Measurements from ENCODE around the gene EPB41L4B.
"Not testable (repeated sequence)": the region's sequence is repeated elsewhere in the genome, so short reads cannot be mapped to it uniquely, and the experiment has no call there.

Gene EPB41L4B

DNA sequence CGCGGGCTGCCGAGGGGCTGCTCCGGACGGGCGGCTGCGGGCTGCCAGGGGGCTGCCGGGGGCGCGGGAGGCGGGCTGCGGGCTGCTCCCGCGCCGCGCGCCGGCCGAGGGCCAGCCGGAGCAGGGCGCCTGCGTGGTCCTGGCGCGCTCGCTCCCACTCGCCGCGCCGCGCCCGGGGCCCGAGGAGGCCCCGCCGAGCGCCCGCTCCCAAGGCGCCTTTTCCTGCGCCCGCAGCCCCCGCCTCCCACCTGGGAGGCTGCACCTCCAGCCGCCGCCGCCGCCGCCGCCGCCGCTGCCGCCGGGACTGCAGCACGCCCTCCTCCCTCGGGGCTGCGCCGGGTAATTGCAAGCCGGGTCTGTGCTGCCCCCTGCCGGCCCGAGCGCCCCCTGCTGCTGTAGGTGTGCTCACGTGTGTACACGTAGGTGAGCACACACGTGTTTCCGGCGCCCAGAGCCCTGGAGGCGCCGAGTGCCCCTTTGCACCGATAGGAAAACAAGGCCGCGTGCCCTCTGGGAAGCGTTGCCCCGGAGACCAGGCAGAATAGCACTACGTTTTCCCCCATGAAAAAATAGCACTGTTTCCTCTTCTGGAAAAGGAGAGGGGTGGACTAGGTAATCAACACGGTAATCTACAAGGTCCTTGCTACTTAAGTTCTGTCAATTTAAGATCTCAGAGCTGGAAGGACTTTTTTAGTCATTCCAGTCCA is at the start of gene EPB41L4B:
Gene EPB41L4B (minus strand): TSS at position 318 of the 707 bp plus-strand sequence. CDS start 613 bp downstream, outside the sequence.
- ATAC-seq = peak; percentile 97
- DNase-seq = peak; percentile 94

- no peak for DNase-seq
- ATAC-seq = no peak
Observed at GRCh38 chr9:109369285-109369684, 48.4 kb upstream of the EPB41L4B start.

DNA sequence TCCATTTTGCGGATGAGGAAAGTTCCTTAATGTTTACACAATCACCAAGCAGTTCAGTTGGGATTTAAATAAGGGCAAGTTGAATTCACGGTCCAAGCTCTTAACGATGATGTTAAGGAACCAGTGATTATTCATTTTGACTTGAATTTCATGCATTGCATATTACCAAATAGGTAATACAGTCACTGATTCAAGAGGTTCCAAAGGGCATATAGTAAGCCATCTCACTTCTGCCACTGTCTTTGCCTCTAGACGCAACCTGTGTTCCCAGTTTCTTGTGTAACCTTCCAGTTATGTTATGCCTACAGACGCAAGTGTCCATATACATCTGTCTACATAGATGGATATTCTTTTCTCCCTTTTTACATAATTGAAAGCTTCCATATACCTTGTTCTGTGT is 39.9 kb upstream of the EPB41L4B start:
- no peak for ATAC-seq
- no peak for DNase-seq

- DNase-seq, ATAC-seq: not testable (repeated sequence)
Observed at GRCh38 chr9:109358968-109359603, 38.2 kb upstream of the EPB41L4B start.

GRCh38 chr9:109355564-109356297 is 34.9 kb upstream of the EPB41L4B start:
- ATAC-seq (no peak), DNase-seq (no peak)

DNA sequence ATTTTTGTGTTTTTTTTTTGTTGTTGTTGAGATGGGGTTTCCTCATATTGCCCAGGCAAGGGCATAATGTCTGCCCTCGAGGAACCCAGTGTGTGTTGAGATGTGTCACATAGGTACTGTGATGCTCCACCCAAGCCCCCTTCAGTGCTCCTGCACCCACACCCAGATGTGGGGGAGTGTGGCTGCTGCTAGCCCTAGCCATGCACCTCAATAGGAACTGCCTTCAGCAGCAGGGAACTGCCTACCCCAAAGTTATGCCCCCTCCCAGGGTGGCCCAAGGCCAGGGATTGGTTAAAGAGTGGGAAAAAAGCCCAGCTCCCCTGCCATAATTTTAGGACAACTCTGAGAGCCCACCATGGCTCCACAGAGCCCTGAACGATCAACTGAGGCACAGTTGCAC is 33.3 kb upstream of the EPB41L4B start:
- no peak for ATAC-seq
- no peak for DNase-seq

GRCh38 chr9:109351032-109351431 is 30.2 kb upstream of the EPB41L4B start:
- no peak for ATAC-seq
- no peak for DNase-seq

DNA sequence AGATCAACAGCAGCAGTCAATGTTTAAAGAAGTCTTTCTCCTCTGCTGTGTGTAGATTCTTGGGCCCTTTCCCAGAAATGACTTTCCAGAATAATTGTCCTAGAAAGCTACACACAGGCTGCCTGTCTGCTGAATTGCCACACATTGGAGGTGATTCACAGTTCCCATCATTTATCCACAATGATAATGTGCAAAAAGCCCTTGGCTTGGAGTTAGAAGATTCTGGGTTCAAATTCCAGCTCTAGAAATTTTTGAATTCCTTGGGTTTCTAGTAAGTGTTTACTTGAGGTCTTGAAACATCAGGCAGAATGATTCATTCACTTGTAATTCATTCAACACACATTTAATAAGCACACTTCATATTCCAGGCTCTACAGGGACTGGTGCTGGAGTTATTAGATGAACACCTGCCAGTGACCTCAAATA is 28.6 kb upstream of the EPB41L4B start:
- ATAC-seq (no peak), DNase-seq (no peak)

DNA sequence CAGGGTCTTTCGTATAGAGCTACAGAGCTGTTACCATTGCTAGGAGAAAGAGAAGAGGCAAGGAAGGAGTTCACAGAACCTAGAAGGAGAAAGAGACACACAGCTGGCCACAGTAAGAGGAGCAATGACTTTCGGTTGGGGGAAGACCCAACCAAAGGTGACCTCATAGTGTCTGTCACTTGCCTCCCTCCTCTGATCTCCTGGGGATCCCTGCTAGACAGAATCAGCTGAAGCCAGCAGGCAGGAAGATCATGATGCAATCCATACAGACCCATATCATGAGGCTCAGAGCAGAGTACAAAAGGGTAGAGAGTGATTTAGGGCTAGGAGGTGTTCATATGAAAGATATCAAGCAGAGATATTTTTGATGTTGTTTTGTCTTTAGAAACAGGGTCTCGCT is 26.0 kb upstream of the EPB41L4B start:
- ATAC-seq = no peak
- DNase-seq = no peak

DNA sequence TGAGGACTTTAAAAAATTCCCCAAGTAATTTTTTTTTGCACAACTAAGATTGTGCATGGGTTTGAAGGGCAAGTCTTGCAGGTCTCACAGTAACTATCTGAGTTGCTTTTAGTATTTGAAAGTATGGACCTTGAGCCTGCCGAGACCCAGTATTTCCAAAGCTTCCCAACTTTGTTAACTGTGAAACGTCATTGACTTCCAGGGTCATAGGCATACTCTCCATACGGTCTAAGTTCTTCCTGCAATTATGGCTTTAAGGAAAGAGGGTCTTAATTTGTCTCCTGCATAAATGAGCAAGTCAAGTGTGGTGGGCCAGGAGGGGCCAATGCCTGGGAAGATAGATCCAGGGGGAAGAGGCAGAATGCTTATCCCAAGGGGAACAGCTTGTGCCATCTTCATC is 24.0 kb upstream of the EPB41L4B start:
- no peak for ATAC-seq
- DNase-seq = no peak

DNA sequence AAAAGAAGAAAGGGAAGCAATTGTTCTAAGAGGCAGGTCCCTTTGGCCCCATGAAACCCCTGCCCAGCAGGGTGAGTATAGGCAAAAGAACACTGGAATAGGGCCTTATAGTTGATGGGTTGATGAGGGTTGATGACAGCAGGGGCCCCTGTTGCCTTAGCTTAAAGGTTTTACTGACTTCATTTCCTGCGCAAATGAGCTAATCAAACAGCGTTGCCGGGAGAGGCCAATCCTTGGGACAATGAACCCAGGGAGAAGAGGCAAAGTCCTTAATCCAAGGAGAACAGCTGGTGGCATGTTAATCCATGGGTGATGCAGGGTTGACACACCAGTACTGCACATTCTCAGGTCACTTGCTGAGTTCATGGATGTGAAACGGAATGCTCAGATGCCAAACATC is 22.0 kb upstream of the EPB41L4B start:
- no peak for DNase-seq

DNA sequence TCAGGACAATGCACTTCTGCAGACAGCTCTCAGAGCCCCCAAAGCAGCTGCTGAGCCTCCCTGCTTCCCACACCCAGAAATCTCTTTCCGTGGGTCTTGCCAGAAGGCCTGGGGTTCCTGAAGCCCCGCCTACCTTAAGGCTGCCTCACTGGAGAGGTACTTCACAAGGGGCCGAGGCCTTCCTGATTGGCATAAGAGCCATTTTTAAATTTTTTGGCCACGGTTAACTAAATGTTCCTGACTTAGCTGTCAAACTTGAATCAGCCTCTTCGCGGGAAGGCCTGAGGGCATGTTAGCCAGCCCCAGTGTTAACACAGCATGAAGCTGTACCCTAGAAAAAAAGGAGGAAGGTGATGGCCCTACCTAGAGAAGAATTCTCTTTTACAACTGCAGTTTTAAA is 20.7 kb upstream of the EPB41L4B start:
- ATAC-seq (no peak), DNase-seq (no peak)

More for the DNA sequence above, 22.0 kb upstream of the EPB41L4B start:
- no peak for ATAC-seq

DNA sequence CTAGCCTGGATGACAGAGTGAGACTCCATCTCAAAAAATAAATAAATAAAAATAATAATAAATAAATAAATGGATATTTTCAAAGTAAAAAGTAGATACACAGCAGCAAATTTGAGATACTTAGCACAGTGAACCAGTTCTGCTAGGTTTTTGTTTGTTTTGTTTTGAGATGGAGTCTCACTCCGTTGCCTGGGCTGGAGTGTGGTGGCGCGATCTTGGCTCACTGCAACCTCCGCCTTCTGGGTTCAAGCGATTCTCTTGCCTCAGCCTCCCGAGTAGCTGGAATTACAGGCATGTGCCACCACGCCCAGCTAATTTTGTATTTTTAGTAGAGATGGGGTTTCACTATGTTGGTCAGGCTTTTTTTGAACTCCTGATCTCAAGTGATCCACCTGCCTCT is 20.1 kb upstream of the EPB41L4B start:
- not testable (repeated sequence) for ATAC-seq, DNase-seq

- ATAC-seq (no peak), DNase-seq (no peak)
Observed at GRCh38 chr9:109336409-109336808, 15.6 kb upstream of the EPB41L4B start.

GRCh38 chr9:109335929-109336328 is 15.1 kb upstream of the EPB41L4B start:
- ATAC-seq (no peak), DNase-seq (no peak)

DNA sequence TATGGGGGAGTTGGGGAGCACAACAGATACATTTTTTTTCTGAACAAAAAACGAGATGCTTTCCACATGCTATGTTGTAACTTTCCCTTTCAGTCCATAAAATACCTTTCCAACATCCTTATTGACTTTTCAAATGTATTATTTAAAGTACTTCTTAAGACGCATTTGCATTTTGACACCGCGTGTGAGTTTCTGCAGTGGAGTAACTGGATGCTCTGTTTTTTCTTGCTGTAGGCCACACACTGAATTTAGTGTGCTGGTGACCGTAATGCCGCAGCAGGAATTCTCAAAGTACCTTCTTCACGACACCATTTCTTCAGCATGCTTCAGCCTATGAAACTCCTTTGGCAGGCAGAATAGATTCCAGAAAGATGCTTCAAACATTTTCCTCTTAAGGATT is 14.3 kb upstream of the EPB41L4B start:
- DNase-seq (no peak), ATAC-seq (no peak)

GRCh38 chr9:109331353-109331752 is 10.5 kb upstream of the EPB41L4B start:
- ATAC-seq (no peak), DNase-seq (no peak)

GRCh38 chr9:109329638-109330258 is 8.9 kb upstream of the EPB41L4B start:
- ATAC-seq (no peak), DNase-seq (no peak)

DNA sequence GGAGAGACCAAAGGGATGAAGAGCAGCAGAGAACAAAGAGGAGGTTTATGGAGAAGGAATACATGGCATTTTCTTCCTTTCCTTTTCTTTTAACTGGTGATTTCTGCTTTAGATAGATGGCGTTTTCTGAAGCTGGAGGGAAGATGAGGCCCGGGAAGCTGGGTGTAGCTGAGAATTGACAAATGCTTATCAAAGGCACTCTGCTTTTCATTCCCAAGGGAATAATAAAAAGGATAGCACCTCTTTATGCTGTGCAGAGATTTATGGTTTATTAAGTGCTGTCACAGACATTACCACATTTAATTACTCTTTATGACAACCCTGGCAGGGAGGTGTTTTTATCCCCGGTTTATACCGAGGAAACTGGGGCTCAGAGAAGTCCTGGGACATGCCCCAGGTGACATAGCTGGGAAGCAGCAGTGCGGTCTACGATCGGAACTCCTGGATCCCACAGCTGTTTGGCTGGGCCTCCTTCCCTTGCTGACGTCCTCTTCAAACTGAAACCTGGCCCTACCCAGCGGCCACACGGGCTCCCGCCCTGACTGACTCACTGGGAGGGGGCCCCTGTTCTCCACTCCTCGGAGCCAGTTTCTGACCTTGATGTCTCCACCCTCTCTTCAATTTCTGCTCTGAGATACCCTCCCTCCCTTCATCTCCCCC is 8.2 kb upstream of the EPB41L4B start:
- no peak for ATAC-seq
- no peak for DNase-seq

DNA sequence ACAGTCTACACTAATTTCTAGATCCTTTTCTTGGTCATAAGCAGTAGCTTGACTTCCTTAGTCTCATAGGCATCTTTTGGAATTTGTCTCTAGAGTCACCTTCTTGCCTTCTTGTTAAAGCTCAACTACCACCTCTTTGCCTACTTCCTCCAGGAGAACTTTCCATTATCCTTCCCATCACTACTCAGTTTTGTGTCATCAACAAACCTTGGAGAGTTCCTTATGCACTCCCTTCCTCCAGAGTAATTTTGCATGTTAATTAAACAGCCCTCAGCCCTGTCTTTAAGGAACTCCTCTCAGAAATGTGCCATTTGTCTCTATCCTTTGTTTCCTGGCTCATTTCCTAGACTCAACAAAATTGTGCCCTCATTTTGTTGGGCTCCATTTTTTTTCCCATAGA is 4.2 kb upstream of the EPB41L4B start:
- DNase-seq (no peak), ATAC-seq (no peak)

- DNase-seq (no peak), ATAC-seq (no peak)
Observed at GRCh38 chr9:109323771-109324170, 2.9 kb upstream of the EPB41L4B start.

- ATAC-seq = no peak
- no peak for DNase-seq
Observed at GRCh38 chr9:109321727-109322126, 868 bp upstream of the EPB41L4B start.

Data from stimulated activated naive CD8-positive, alpha-beta T cell treated with anti-CD3 and anti-CD28 coated beads, Interleukin-15, Interleukin-2, amounts not matched to agents 100 U/mL and 50 U/mL, for 24 hours (primary cell).